Activated CD4-positive, alpha-beta T cell treated with anti-CD3 and anti-CD28 coated beads, Interleukin-2, Interleukin-4, amounts not matched to agents 100 ng/mL and 50 ng/mL, durations not matched to agents 16 hours and 8 hours (primary cell): ENCODE data around the gene VPS37C.
"Not testable (repeated sequence)": the region's sequence is repeated elsewhere in the genome, so short reads cannot be mapped to it uniquely, and the experiment has no call there.

Experiments used
- DNase-seq: peaks from one replicate; pipeline ENCODE4 v3.0.0-alpha.2; 2020; ENCODE audit warnings: low spot score

Gene VPS37C

DNA sequence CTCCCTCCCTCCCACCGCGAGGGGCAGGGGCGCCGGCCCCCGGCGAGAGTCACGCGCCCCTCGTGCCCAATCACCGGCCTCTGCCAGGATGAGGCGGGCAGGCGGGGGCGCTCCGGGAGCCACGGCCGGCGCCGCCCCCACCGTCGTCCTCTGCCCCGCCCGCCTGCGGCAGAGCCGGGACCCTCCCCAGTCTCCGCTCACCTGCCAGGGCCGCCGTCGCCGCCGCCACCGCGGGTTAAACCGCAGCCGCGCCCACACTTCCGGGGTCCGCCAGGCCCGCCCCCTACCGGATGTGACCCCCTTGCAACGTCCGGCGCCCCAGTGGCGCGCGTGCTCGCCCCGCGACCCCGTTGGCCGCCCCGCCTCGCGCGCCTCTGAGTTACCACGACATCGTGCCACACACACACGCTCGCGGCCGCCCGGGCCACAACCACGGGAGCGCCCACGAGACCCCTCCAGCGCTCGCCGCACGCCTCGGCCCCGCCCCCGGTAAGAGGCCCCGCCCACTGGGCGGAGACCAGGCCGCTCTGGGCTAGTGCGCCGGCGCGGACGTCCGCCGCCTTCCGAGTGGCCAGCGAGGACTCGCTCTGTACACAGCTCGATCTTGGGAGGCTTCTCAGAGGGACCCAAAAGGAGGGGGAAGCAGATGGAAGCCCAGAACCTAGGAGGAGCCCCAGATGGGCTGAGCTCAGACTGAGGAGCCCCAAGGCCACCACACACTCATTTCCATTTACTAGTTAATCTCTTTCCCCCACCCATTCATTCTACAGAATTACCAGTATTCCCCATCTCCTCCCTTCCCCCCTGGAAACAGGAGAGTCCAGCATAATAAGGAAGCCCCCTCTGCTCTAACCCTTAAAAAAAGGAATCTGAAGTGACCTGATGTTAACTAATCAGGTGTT, at the start of gene VPS37C:
VPS37C (minus strand) TSS at position 237 of the 902 bp plus-strand sequence. CDS start 22,597 bp downstream, outside the sequence.
- peak; percentile 93 for DNase-seq

GRCh38 chr11:61210629-61211028, 49.4 kb upstream of the VPS37C start:
- DNase-seq, result not testable (repeated sequence)

GRCh38 chr11:61207636-61208310, 46.5 kb upstream of the VPS37C start:
- not testable (repeated sequence) for DNase-seq

DNA sequence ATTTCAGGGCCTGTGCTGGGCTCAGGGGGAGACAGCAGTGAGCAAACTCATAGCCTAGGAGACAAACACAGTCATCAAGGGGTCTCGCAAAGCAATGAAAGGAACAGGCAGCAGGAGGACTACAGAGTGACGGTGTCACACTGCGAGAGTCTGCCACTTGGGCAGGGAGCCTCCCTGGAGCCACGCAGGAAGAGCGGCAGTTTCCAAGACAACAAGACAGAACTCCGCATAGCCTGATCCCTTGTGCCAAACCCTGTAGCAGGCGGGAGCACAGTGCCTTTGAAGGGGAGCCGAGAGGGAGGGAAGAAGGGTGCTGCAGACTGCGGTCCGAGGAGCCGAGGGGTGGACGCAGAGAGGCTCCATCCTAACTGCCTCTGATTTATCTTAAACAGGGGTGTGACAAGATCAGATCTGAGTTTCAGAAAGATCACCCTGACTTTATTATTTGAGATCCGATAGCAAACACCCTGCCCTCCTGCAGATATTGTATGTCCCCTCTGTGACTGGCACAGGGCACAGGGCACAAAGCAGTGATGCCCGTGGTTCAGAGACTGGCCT, 43.4 kb upstream of the VPS37C start:
- not testable (repeated sequence) for DNase-seq

GRCh38 chr11:61203873-61204272, 42.6 kb upstream of the VPS37C start:
- DNase-seq, result not testable (repeated sequence)

GRCh38 chr11:61202950-61203746, 41.9 kb upstream of the VPS37C start, which contains the start of gene PGA3:
PGA3 (plus strand) TSS chr11:61203515; CDS start chr11:61203565, 50 bp downstream.
- not testable (repeated sequence) for DNase-seq

DNA sequence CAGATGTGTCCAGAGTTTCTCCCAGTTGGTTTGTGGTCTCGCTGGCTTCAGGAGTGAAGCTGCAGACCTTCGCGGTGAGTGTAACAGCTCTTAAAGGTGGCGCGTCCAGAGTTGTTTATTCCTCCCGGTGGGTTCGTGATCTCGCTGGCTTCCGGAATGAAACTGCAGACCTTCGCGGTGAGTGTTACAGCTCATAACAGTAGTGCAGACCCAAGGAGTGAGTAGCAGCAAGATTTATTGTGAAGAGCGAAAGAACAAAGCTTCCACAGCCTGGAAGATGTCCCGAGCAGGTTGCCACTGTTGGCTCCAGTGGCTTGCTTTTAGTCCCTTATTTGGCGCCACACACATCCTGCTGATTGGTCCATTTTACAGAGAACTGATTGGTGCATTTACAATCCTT, 40.2 kb upstream of the VPS37C start:
- DNase-seq, result peak; percentile 4

GRCh38 chr11:61198948-61199523, 37.8 kb upstream of the VPS37C start:
- no peak for DNase-seq

- no peak for DNase-seq
Measured at GRCh38 chr11:61198361-61198760, 37.1 kb upstream of the VPS37C start.

- no peak for DNase-seq
Measured at GRCh38 chr11:61195719-61196118, 34.5 kb upstream of the VPS37C start.

DNA sequence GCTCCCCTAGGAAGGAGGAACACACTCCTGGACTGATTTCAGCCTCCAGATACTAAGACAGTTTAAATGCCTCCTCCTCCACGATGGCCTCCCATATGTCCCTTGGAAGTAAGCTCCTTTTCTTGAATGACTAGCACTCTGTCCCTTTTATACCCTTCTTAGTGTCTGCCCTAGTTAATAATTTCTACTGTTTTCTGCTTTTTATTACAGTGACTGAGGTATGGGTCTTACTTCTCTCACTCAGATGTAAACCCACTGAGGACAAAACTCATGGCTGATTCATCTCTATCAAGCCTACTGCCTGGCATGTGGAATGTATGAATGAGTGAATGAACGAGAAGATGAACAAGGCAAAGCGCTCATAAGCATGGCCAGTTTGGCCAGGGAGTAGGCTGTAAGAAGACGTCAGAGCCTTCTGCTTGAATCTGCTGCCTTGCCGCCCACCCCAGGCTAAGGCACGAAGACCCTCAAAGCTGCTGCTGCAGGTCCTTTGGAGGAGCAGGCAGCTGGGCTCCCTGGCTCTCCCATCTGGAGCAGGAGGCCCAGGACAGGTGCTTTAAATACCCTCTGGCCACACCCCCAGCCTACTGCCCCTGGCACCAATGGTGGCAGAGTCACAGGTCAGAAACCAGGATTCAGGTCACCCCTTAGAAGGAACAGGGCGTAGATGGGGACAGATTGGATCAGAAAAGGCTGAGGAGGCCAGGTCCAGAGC, 33.9 kb upstream of the VPS37C start:
- DNase-seq, result no peak

GRCh38 chr11:61194169-61194671, 33.0 kb upstream of the VPS37C start:
- no peak for DNase-seq

DNA sequence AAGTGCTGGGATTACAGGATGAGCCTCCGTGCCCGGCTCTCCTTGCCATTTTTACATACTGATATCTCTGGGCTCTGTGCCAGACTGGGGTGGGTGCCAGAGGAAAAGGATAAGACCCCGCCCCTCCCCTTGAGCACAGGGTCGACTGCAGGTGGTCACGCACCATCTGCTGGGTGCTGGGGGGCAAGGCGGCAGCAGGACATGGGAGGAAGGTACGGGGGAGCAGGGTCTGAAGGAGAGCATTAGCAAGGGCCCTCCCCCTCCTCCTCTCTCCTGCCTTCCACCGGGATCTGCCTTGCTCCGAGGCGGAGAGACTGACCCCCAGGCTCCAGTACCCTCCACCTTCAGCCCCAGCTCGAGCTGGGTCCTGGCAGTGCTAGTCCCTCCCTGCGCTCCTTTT, 32.4 kb upstream of the VPS37C start:
- DNase-seq, result no peak

DNA sequence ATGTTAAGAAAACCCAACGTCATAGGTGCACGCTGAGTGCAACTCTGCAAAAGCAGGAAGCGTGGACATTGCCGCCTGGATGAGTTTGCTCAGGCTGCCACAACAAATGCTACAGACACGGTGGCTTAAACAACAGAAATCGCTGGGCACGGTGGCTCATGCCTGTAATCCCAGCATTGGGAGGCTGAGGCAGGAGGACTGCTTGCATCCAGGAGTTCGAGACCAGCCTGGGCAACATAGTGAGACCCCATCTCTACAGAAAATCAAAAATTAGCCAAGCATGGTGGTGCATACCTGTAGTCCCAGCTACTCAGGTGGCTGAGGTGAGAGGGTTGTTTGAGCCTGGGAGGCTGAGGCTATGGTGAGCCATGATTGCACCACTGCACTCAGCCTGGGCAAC, 28.7 kb upstream of the VPS37C start:
- DNase-seq, result no peak

- DNase-seq, result peak; percentile 82
Measured at GRCh38 chr11:61187505-61188130, 26.4 kb upstream of the VPS37C start.

- no peak for DNase-seq
Measured at GRCh38 chr11:61186504-61186903, 25.3 kb upstream of the VPS37C start.

GRCh38 chr11:61183645-61184044, 22.4 kb upstream of the VPS37C start:
- no peak for DNase-seq

GRCh38 chr11:61181489-61181888, 20.3 kb upstream of the VPS37C start:
- DNase-seq, result no peak

DNA sequence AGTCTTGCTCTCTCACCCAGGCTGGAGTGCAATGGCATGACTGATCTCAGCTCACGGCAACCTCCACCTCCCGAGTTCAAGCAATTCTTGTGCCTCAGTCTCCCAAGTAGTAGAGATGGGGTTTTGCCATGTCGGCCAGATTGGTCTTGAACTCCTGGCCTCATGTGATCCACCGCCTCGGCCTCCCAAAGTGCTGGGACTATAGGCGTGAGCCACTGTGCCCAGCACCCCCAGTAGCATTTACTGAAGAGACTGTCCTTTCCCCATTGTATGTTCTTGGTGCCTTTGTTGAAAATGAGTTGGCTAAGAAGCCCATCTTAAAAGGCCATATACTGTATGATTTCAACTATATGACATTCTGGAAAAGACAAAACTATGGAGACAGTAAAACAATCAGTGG, 19.0 kb upstream of the VPS37C start:
- not testable (repeated sequence) for DNase-seq

- DNase-seq, result no peak
Measured at GRCh38 chr11:61176446-61176845, 15.2 kb upstream of the VPS37C start.
